H9 (cell line): Measurements from ENCODE around the gene NPTX2. TPM values are rescaled to one million over a fixed set of nuclear protein-coding genes. Genes with fewer than 3 reads are reported as not detected.

Experiments
- DNase-seq: peaks from one replicate; pipeline ENCODE4 v3.0.0-alpha.2; 2017
- H2AFZ ChIP-seq: one replicate; pipeline ENCODE4 v1.6.1; 2013; ENCODE audit warnings: mild to moderate bottlenecking, low read length, control low read depth, moderate library complexity
- H2AK5ac ChIP-seq: 2 replicates; pipeline ENCODE4 v1.6.1; 2013; ENCODE audit warnings: low read length, control low read depth, mixed read lengths; ENCODE audit not compliant: insufficient read length
- H2BK120ac ChIP-seq: one replicate; pipeline ENCODE4 v1.6.1; 2013; ENCODE audit warnings: low read depth, mild to moderate bottlenecking, low read length, control low read depth, inconsistent platforms; ENCODE audit not compliant: poor library complexity, severe bottlenecking
- H2BK12ac ChIP-seq: 2 replicates; pipeline ENCODE4 v1.6.1; 2013; ENCODE audit warnings: low read length, control low read depth, mixed read lengths, low read depth; ENCODE audit not compliant: insufficient read length
- H2BK15ac ChIP-seq: 2 replicates; pipeline ENCODE4 v1.6.1; 2013; ENCODE audit warnings: low read depth, low read length, control low read depth
- H2BK20ac ChIP-seq: one replicate; pipeline ENCODE4 v1.6.1; 2013; ENCODE audit warnings: low read depth, mild to moderate bottlenecking, low read length, control low read depth, inconsistent platforms; ENCODE audit not compliant: poor library complexity, severe bottlenecking
- H2BK5ac ChIP-seq: 2 replicates; pipeline ENCODE4 v1.6.1; 2013; ENCODE audit warnings: low read length, control low read depth, mixed read lengths; ENCODE audit not compliant: insufficient read length
- H3K14ac ChIP-seq: 2 replicates; pipeline ENCODE4 v1.6.1; 2013; ENCODE audit warnings: low read length, control low read depth; ENCODE audit not compliant: insufficient read depth
- H3K18ac ChIP-seq: 2 replicates; pipeline ENCODE4 v1.6.1; 2013; ENCODE audit warnings: low read depth, mild to moderate bottlenecking, mixed read lengths, low read length, control low read depth; ENCODE audit not compliant: insufficient read length
- H3K23ac ChIP-seq: 2 replicates; pipeline ENCODE4 v1.6.1; 2013; ENCODE audit warnings: low read length, control low read depth, mixed read lengths, low read depth; ENCODE audit not compliant: insufficient read length
- H3K23me2 ChIP-seq: 2 replicates; pipeline ENCODE4 v1.6.1; 2013; ENCODE audit warnings: low read depth, mild to moderate bottlenecking, mixed read lengths, low read length, control low read depth; ENCODE audit not compliant: insufficient read length, poor library complexity, severe bottlenecking
- H3K27ac ChIP-seq: 2 replicates; pipeline ENCODE4 v1.5.1; 2013; ENCODE audit warnings: low read length, control low read depth, mixed read lengths, low read depth; ENCODE audit not compliant: insufficient read length
- H3K27me3 ChIP-seq: 2 replicates; pipeline ENCODE4 v1.6.1; 2013; ENCODE audit warnings: low read length, control low read depth, inconsistent platforms; ENCODE audit not compliant: insufficient read depth
- H3K4ac ChIP-seq: 2 replicates; pipeline ENCODE4 v1.6.1; 2013; ENCODE audit warnings: low read depth, mild to moderate bottlenecking, control low read depth, inconsistent platforms, low read length, moderate library complexity
- H3K4me1 ChIP-seq: 2 replicates; pipeline ENCODE4 v1.6.1; 2013; ENCODE audit warnings: low read length, control low read depth, inconsistent platforms; ENCODE audit not compliant: insufficient read depth
- H3K4me2 ChIP-seq: 2 replicates; pipeline ENCODE4 v1.6.1; 2013; ENCODE audit warnings: low read length, control low read depth, mixed read lengths; ENCODE audit not compliant: insufficient read length, insufficient read depth
- H3K56ac ChIP-seq: 2 replicates; pipeline ENCODE4 v1.6.1; 2013; ENCODE audit warnings: low read depth, mild to moderate bottlenecking, mixed read lengths, low read length, control low read depth; ENCODE audit not compliant: insufficient read length
- H3K79me1 ChIP-seq: 2 replicates; pipeline ENCODE4 v1.6.1; 2013; ENCODE audit warnings: low read depth, mild to moderate bottlenecking, moderate library complexity, low read length, control low read depth, inconsistent platforms; ENCODE audit not compliant: insufficient read depth, poor library complexity, severe bottlenecking
- H3K79me2 ChIP-seq: 2 replicates; pipeline ENCODE4 v1.6.1; 2013; ENCODE audit warnings: low read length, control low read depth, inconsistent platforms; ENCODE audit not compliant: insufficient read depth
- H3K9ac ChIP-seq: 2 replicates; pipeline ENCODE4 v1.6.1; 2013; ENCODE audit warnings: low read length, control low read depth, mixed read lengths; ENCODE audit not compliant: insufficient read length; ENCODE audit errors: extremely low read depth
- H3K9me3 ChIP-seq: one replicate; pipeline ENCODE4 v1.6.1; 2013; ENCODE audit warnings: low read depth, low read length, inconsistent platforms; ENCODE audit not compliant: control insufficient read depth
- H3T11ph ChIP-seq: one replicate; pipeline ENCODE4 v1.6.1; 2013; ENCODE audit warnings: mild to moderate bottlenecking, low read length, control low read depth, inconsistent platforms
- H4K20me1 ChIP-seq: one replicate; pipeline ENCODE4 v1.6.1; 2013; ENCODE audit not compliant: control insufficient read depth, insufficient read length, insufficient read depth
- H4K5ac ChIP-seq: 2 replicates; pipeline ENCODE4 v1.6.1; 2013; ENCODE audit warnings: low read depth, mild to moderate bottlenecking, mixed read lengths, low read length, control low read depth; ENCODE audit not compliant: insufficient read length
- H4K8ac ChIP-seq: replicated peaks from 2 replicates; pipeline ENCODE4 v1.6.1; 2013; ENCODE audit warnings: low read length, control low read depth, mixed read lengths, low read depth; ENCODE audit not compliant: insufficient read length
- H4K91ac ChIP-seq: 2 replicates; pipeline ENCODE4 v1.6.1; 2013; ENCODE audit warnings: low read depth, mild to moderate bottlenecking, moderate library complexity, mixed read lengths, low read length, control low read depth; ENCODE audit not compliant: insufficient read length
- H3K27ac Mint-ChIP-seq, 3 experiments: 2 replicates in 2 of 3; 3 replicates in 1 of 3; pipeline ENCODE4 v1.8.0; 2020 to 2021; ENCODE audit warnings: mixed read lengths in 3 of 3, mild to moderate bottlenecking in 1 of 3, moderate library complexity in 1 of 3
- H3K27me3 Mint-ChIP-seq: 2 replicates; pipeline ENCODE4 v1.8.0; 2021; ENCODE audit warnings: low read depth, mild to moderate bottlenecking, moderate library complexity, mixed read lengths
- H3K36me3 Mint-ChIP-seq, 3 experiments: 2 replicates in 2 of 3; 3 replicates in 1 of 3; pipeline ENCODE4 v1.8.0; 2020 to 2021; ENCODE audit warnings: low read depth in 3 of 3, mixed read lengths in 3 of 3; ENCODE audit not compliant: insufficient read depth in 1 of 3
- H3K4me1 Mint-ChIP-seq, 2 experiments: 2 replicates each; pipeline ENCODE4 v1.8.0; 2020; ENCODE audit warnings: mixed read lengths in 2 of 2
- H3K4me3 Mint-ChIP-seq, 2 experiments: 2 replicates in 1 of 2; 3 replicates in 1 of 2; pipeline ENCODE4 v1.8.0; 2020 to 2021; ENCODE audit warnings: mild to moderate bottlenecking in 2 of 2, mixed read lengths in 2 of 2, moderate library complexity in 1 of 2
- H3K9me3 Mint-ChIP-seq, 2 experiments: 2 replicates in 1 of 2; 3 replicates in 1 of 2; pipeline ENCODE4 v1.8.0; 2020; ENCODE audit warnings: mild to moderate bottlenecking in 2 of 2, mixed read lengths in 2 of 2, moderate library complexity in 1 of 2
- CTCF ChIP-seq: fragments of 200-600 bp; sonication (generic); conservative IDR thresholded peaks from 3 replicates; pipeline ENCODE4 v1.8.0; 2021; ENCODE audit warnings: antibody characterized with exemption, mild to moderate bottlenecking
- WGBS: extraction: QIAGEN DNeasy Blood & Tissue Kit; methylation state at CpG from one replicate; pipeline ENCODE4 v1.1.7; 2013; ENCODE audit warnings: missing lambda C conversion rate, low lambda C conversion rate, mixed read lengths; ENCODE audit not compliant: insufficient read length; ENCODE audit errors: extremely low coverage; 5-methylcytosine and 5-hydroxymethylcytosine counted together
- total RNA-seq: library from RNA; stranded (reverse); gene quantifications from 2 replicates; pipeline ENCODE4 v1.2.1, GENCODE V29; 2021

NPTX2 gene
- total RNA-seq, 1 experiment from 2014 or later: 8.4 TPM

GRCh38 chr7:98629001-98629431, 11.9 kb downstream of the NPTX2 start:
- H2BK12ac ChIP-seq: no peak overlapping the region
- no CpG with 5 or more reads among the region's 13 CpGs for WGBS

More at GRCh38 chr7:98629001-98629431, 11.9 kb downstream of the NPTX2 start:
- no peak for DNase-seq
- Histone ChIP-seq H3K79me1 (no peaks in the 10 kb centered on the region), H2BK20ac (no peak overlapping the region), H2BK5ac (no peak overlapping the region), H3K14ac (no peak overlapping the region; the same call in 1 of the 2 replicates), H4K8ac (no peak overlapping the region), H3K23me2 (no peaks in the 10 kb centered on the region), H4K91ac (no peak overlapping the region), H3K4me2 (no peak overlapping the region), H3T11ph (no peak overlapping the region), H3K27me3 (no peaks in the 10 kb centered on the region), H3K4me1 (no peaks in the 10 kb centered on the region; the same call in 1 of the 2 replicates), H3K9ac (no peak overlapping the region), H2BK15ac (no peak overlapping the region), H3K27ac (no peak overlapping the region), H3K56ac (no peak overlapping the region), H4K20me1 (no peaks in the 10 kb centered on the region), H2BK120ac (no peak overlapping the region), H3K4ac (no peak overlapping the region), H2AFZ (no peak overlapping the region), H3K79me2 (no peaks in the 10 kb centered on the region), H2AK5ac (no peak overlapping the region), H4K5ac (no peak overlapping the region), H3K23ac (no peak overlapping the region), H3K9me3 (no peaks in the 10 kb centered on the region), H3K18ac (no peak overlapping the region)
- H3K36me3 Mint-ChIP-seq: peaks cover 0 to 19% (median 11%) of the 10 kb centered on the region in 3 experiments; a peak in 5 of 7 replicates
- no peak for TF ChIP-seq CTCF
- H3K9me3 Mint-ChIP-seq: peaks cover 6 to 20% of the 10 kb centered on the region in 2 experiments
- H3K4me3 Mint-ChIP-seq: peak overlapping the region in 1 of 2 experiments; percentile 25; a peak in 1 of 5 replicates
- peaks cover 77% of the 10 kb centered on the region for H3K27me3 Mint-ChIP-seq
- peak overlapping the region in 1 of 3 experiments; percentile 56; a peak in 1 of 7 replicates for H3K27ac Mint-ChIP-seq
- H3K4me1 Mint-ChIP-seq: peaks cover 26 to 42% of the 10 kb centered on the region in 2 experiments
